HCT116 (cell line): ENCODE results near the gene SEC24A. TPM values are rescaled to one million over a fixed set of nuclear protein-coding genes. Genes with fewer than 3 reads are reported as not detected.

Source experiments
- ATAC-seq: fragments of 200-7000 bp; cut with Tn5 transposase; 2 replicates; pipeline ENCODE4 v1.9.1; 2020; ENCODE audit warnings: mild to moderate bottlenecking, moderate library complexity
- BruUV-seq: library from RNA; stranded (reverse); fragments of 400-500 nt; replicated peaks from 2 replicates; lab custom pipeline; 2021; lab: Mats Ljungman, UMichigan
- CTCF ChIA-PET: fragments of 300-600 bp; sonication (Branson Sonifier 250); formaldehyde crosslinking; loops from one replicate; lab custom pipeline; 2021; ENCODE audit warnings: antibody characterized with exemption; lab: Charles Lee
- POLR2A ChIA-PET: fragments of 300-600, 350-600 bp; sonication (Branson Sonifier 250); formaldehyde crosslinking; loops from one replicate; lab custom pipeline; 2021; ENCODE audit warnings: antibody characterized with exemption; lab: Charles Lee
- RAD21 ChIA-PET, 2 experiments: fragments of 300-600 bp; sonication (Branson Sonifier 250); formaldehyde crosslinking; loops; one replicate each; lab custom pipeline; 2023; ENCODE audit warnings: low total read pairs in 2 of 2; ENCODE audit not compliant: uncharacterized antibody in 2 of 2, unreplicated experiment in 2 of 2, low non-redundant PET in 1 of 2; lab: Charles Lee
- DNase-seq: peaks from one replicate; pipeline ENCODE4 v3.0.0-alpha.2; 2010; ENCODE audit warnings: low read depth, low spot score
- H2AFZ ChIP-seq: fragments of 200-600 bp; shearing (Covaris generic), sonication (generic); 2 replicates; pipeline ENCODE4 v1.6.1; 2017; ENCODE audit warnings: low read depth, mixed run types, mixed read lengths, antibody characterized with exemption, low read length; ENCODE audit not compliant: poor library complexity, severe bottlenecking
- H3K27ac ChIP-seq: 2 replicates; pipeline ENCODE4 v1.5.1; 2012; ENCODE audit warnings: low read depth, low read length
- H3K27me3 ChIP-seq: fragments of 200-600 bp; sonication (generic); 2 replicates; pipeline ENCODE4 v1.6.1; 2016; ENCODE audit warnings: mixed run types, low read length, mixed read lengths; ENCODE audit not compliant: insufficient read depth
- H3K36me3 ChIP-seq, 2 experiments: fragments of 200-500 bp in 1 of 2; fragments of 200-600 bp in 1 of 2; sonication (Bioruptor generic) in 1 of 2; sonication (generic) in 1 of 2; 2 replicates each; pipeline versions ENCODE4 v1.5.1 to v1.6.1; 2014 to 2016; ENCODE audit warnings: low read length in 2 of 2, inconsistent platforms in 1 of 2, mixed read lengths in 1 of 2, mixed run types in 1 of 2; ENCODE audit not compliant: insufficient read depth in 2 of 2, control insufficient read depth in 1 of 2
- H3K4me1 ChIP-seq, 2 experiments: fragments of 200-600 bp in 1 of 2; sonication (generic) in 1 of 2; 2 replicates each; pipeline versions ENCODE4 v1.5.1 to v1.6.1; 2012 to 2017; ENCODE audit warnings: low read length in 2 of 2, inconsistent platforms in 1 of 2, mild to moderate bottlenecking in 1 of 2, mixed read lengths in 1 of 2, mixed run types in 1 of 2, moderate library complexity in 1 of 2; ENCODE audit not compliant: insufficient read depth in 2 of 2, control insufficient read depth in 1 of 2
- H3K4me2 ChIP-seq: fragments of 200-600 bp; sonication (generic); 2 replicates; pipeline ENCODE4 v1.6.1; 2017; ENCODE audit warnings: mixed run types, low read length, mixed read lengths
- H3K4me3 ChIP-seq, 2 experiments: fragments of 200-600 bp in 1 of 2; sonication (generic) in 1 of 2; replicated peaks in 1 of 2; 2 replicates each; pipeline ENCODE4 v1.5.1; 2011 to 2016; ENCODE audit warnings: low read length in 2 of 2, control low read depth in 1 of 2, low read depth in 1 of 2, mild to moderate bottlenecking in 1 of 2, mixed read lengths in 1 of 2, mixed run types in 1 of 2
- H3K79me2 ChIP-seq: fragments of 200-600 bp; sonication (generic); 2 replicates; pipeline ENCODE4 v1.6.1; 2017; ENCODE audit warnings: mild to moderate bottlenecking, mixed run types, low read length, moderate library complexity, mixed read lengths; ENCODE audit not compliant: insufficient read depth
- H3K9ac ChIP-seq: fragments of 200-600 bp; sonication (generic); 2 replicates; pipeline ENCODE4 v1.6.1; 2016; ENCODE audit warnings: low read length, mixed read lengths
- H3K9me2 ChIP-seq: fragments of 200-600 bp; sonication (generic), shearing (Covaris generic); 2 replicates; pipeline ENCODE4 v1.6.1; 2017; ENCODE audit warnings: mixed run types, mild to moderate bottlenecking, moderate library complexity; ENCODE audit not compliant: insufficient read depth
- H3K9me3 ChIP-seq, 2 experiments: fragments of 200-500 bp in 1 of 2; fragments of 200-600 bp in 1 of 2; sonication (Bioruptor generic) in 1 of 2; sonication (generic) in 1 of 2; 2 replicates each; pipeline ENCODE4 v1.6.1; 2014 to 2017; ENCODE audit warnings: low read length in 2 of 2, mixed read lengths in 2 of 2, inconsistent platforms in 1 of 2, low read depth in 1 of 2, mild to moderate bottlenecking in 1 of 2, mixed run types in 1 of 2, moderate library complexity in 1 of 2; ENCODE audit not compliant: control insufficient read depth in 1 of 2, insufficient read depth in 1 of 2
- H4K20me1 ChIP-seq: fragments of 200-600 bp; sonication (generic), shearing (Covaris generic); 2 replicates; pipeline ENCODE4 v1.6.1; 2017; ENCODE audit warnings: mixed run types, mild to moderate bottlenecking, moderate library complexity; ENCODE audit not compliant: insufficient read depth
- CBX3 ChIP-seq: IDR thresholded peaks from 2 replicates; pipeline ENCODE4 v1.6.1; 2012; ENCODE audit warnings: low read depth
- EGR1 ChIP-seq: IDR thresholded peaks from 2 replicates; pipeline ENCODE4 v1.6.1; 2012; ENCODE audit warnings: low read depth
- EZH2phosphoT487 ChIP-seq: fragments of 200-600 bp; IDR thresholded peaks from 2 replicates; pipeline ENCODE4 v1.6.1; 2018; ENCODE audit warnings: antibody characterized with exemption, borderline replicate concordance
- FOSL1 ChIP-seq: IDR thresholded peaks from 2 replicates; pipeline ENCODE4 v1.6.1; 2012; ENCODE audit warnings: low read depth
- JUND ChIP-seq: IDR thresholded peaks from 2 replicates; pipeline ENCODE4 v1.6.1; 2012
- POLR2A ChIP-seq: IDR thresholded peaks from 2 replicates; pipeline ENCODE4 v1.7.0; 2011; ENCODE audit warnings: borderline replicate concordance; ENCODE audit not compliant: insufficient read depth, insufficient read length; ENCODE audit errors: extremely low read depth
- RAD21 ChIP-seq: IDR thresholded peaks from 2 replicates; pipeline ENCODE4 v1.6.1; 2012; ENCODE audit warnings: low read depth, mild to moderate bottlenecking
- SIN3A ChIP-seq: IDR thresholded peaks from 2 replicates; pipeline ENCODE4 v1.6.1; 2012; ENCODE audit warnings: low read depth
- TCF7L2 ChIP-seq: IDR thresholded peaks from 2 replicates; pipeline ENCODE4 v1.7.0; 2011; ENCODE audit warnings: borderline replicate concordance, inconsistent platforms; ENCODE audit not compliant: insufficient read depth, insufficient read length; ENCODE audit errors: extremely low read depth
- YY1 ChIP-seq: IDR thresholded peaks from 2 replicates; pipeline ENCODE4 v1.6.1; 2011; ENCODE audit warnings: low read length, low read depth, moderate library complexity, mild to moderate bottlenecking; ENCODE audit not compliant: insufficient replicate concordance; ENCODE audit errors: extremely low read depth
- ZFX ChIP-seq: fragments of 450-650 bp; IDR thresholded peaks from 2 replicates; pipeline ENCODE4 v1.6.1; 2017
- ZNF274 ChIP-seq: fragments of 200-500 bp; sonication (Bioruptor generic); IDR thresholded peaks from 2 replicates; pipeline ENCODE4 v1.6.1; 2014; ENCODE audit warnings: mild to moderate bottlenecking, low read depth, low read length, inconsistent platforms
- intact Hi-C: fragments of 100-400 bp; cut with micrococcal nuclease; formaldehyde crosslinking; loops from 2 replicates; pipeline ENCODE4 v1.10.0; 2022
- total RNA-seq: library from RNA; stranded (reverse); gene quantifications from one replicate; pipeline ENCODE4 v1.2.1, GENCODE V29; 2021; ENCODE audit not compliant: unreplicated experiment
- TF ChIP-seq, protein P1 (sequence below): IDR thresholded peaks from 2 replicates; pipeline ENCODE4 v1.6.1; 2011; ENCODE audit warnings: mild to moderate bottlenecking, low read length, moderate library complexity; ENCODE audit not compliant: insufficient replicate concordance; ENCODE audit errors: extremely low read depth
- TF ChIP-seq, protein P2 (sequence below), 3 experiments: fragments of 200-600 bp in 1 of 3; sonication (generic) in 1 of 3; IDR thresholded peaks in 2 of 3; conservative IDR thresholded peaks in 1 of 3; 2 replicates each; pipeline ENCODE4 v1.5.1; 2012 to 2017; ENCODE audit warnings: low read depth in 2 of 3, low read length in 2 of 3, antibody characterized with exemption in 1 of 3, borderline replicate concordance in 1 of 3, control low read depth in 1 of 3, mild to moderate bottlenecking in 1 of 3, mixed read lengths in 1 of 3, mixed run types in 1 of 3, moderate library complexity in 1 of 3; ENCODE audit not compliant: insufficient read depth in 1 of 3
- TF ChIP-seq, protein P3 (sequence below): IDR thresholded peaks from 2 replicates; pipeline ENCODE4 v1.6.1; 2012

Gene SEC24A
- total RNA-seq, 1 experiment from 2014 or later = 16.8 TPM

- Histone ChIP-seq H4K20me1 (no peaks in the 10 kb centered on the region), H3K36me3 (no peaks in the 10 kb centered on the region), H3K27ac (no peak overlapping the region), H3K9me2 (no peaks in the 10 kb centered on the region), H3K79me2 (no peaks in the 10 kb centered on the region), H3K4me3 (no peak overlapping the region), H3K4me1 (peaks cover 2 to 6% of the 10 kb centered on the region in 2 experiments; a peak in 2 of 4 replicates), H2AFZ (no peak overlapping the region), H3K4me2 (no peak overlapping the region), H3K9ac (no peak overlapping the region), H3K27me3 (no peaks in the 10 kb centered on the region), H3K9me3 (no peaks in the 10 kb centered on the region)
- POLR2A ChIA-PET = no interaction called here
- no peak for DNase-seq
- ATAC-seq = no peak
- RAD21 ChIA-PET = no interaction called here
- CTCF ChIA-PET = no interaction called here
- TF ChIP-seq ZNF274 = no peak
- TF ChIP-seq, protein P1, sequence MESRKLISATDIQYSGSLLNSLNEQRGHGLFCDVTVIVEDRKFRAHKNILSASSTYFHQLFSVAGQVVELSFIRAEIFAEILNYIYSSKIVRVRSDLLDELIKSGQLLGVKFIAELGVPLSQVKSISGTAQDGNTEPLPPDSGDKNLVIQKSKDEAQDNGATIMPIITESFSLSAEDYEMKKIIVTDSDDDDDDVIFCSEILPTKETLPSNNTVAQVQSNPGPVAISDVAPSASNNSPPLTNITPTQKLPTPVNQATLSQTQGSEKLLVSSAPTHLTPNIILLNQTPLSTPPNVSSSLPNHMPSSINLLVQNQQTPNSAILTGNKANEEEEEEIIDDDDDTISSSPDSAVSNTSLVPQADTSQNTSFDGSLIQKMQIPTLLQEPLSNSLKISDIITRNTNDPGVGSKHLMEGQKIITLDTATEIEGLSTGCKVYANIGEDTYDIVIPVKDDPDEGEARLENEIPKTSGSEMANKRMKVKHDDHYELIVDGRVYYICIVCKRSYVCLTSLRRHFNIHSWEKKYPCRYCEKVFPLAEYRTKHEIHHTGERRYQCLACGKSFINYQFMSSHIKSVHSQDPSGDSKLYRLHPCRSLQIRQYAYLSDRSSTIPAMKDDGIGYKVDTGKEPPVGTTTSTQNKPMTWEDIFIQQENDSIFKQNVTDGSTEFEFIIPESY = no peak
- TF ChIP-seq CBX3 = no peak
- TF ChIP-seq SIN3A = no peak
- TF ChIP-seq TCF7L2 = no peak
- TF ChIP-seq EZH2phosphoT487 = no peak
- no peak for TF ChIP-seq JUND
- TF ChIP-seq RAD21 = no peak
- no peak for TF ChIP-seq POLR2A
- TF ChIP-seq, protein P2, sequence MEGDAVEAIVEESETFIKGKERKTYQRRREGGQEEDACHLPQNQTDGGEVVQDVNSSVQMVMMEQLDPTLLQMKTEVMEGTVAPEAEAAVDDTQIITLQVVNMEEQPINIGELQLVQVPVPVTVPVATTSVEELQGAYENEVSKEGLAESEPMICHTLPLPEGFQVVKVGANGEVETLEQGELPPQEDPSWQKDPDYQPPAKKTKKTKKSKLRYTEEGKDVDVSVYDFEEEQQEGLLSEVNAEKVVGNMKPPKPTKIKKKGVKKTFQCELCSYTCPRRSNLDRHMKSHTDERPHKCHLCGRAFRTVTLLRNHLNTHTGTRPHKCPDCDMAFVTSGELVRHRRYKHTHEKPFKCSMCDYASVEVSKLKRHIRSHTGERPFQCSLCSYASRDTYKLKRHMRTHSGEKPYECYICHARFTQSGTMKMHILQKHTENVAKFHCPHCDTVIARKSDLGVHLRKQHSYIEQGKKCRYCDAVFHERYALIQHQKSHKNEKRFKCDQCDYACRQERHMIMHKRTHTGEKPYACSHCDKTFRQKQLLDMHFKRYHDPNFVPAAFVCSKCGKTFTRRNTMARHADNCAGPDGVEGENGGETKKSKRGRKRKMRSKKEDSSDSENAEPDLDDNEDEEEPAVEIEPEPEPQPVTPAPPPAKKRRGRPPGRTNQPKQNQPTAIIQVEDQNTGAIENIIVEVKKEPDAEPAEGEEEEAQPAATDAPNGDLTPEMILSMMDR (IDR thresholded peaks at IDR 0.05 in 2 of 3, conservative IDR thresholded peaks at IDR 0.05 in 1 of 3; ENCODE audit: borderline replicate concordance in 1 of 3, insufficient read depth in 1 of 3, low read depth in 2 of 3, low read length in 2 of 3) = no peak
- TF ChIP-seq, protein P3, sequence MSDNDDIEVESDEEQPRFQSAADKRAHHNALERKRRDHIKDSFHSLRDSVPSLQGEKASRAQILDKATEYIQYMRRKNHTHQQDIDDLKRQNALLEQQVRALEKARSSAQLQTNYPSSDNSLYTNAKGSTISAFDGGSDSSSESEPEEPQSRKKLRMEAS = no peak
- TF ChIP-seq ZFX = no peak
- no peak for TF ChIP-seq EGR1
- no peak for TF ChIP-seq FOSL1
- TF ChIP-seq YY1 = no peak
- intact Hi-C loops = no loop called here
- BruUV-seq = no TSS peak
Observed at GRCh38 chr5:134642931-134643530, 5.6 kb upstream of the SEC24A start.
